DMS53 treated with DMSO at 0.1 percent for 48 hours (cell line): Measurements from ENCODE around the gene NEB.
"Not testable (repeated sequence)": the region's sequence is repeated elsewhere in the genome, so short reads cannot be mapped to it uniquely, and the experiment has no call there.

Experiments used
- DNase-seq: peaks from one replicate; lab custom pipeline; 2025; ENCODE audit not compliant: unreplicated experiment; lab: John Stamatoyannopoulos, UW

NEB gene

GRCh38 chr2:151655663-151656398 lies 78.4 kb downstream of the NEB start:
- no peak for DNase-seq

- DNase-seq: no peak
Observed at GRCh38 chr2:151654891-151655290, 79.4 kb downstream of the NEB start.

GRCh38 chr2:151654085-151654484 lies 80.2 kb downstream of the NEB start:
- no peak for DNase-seq

GRCh38 chr2:151651274-151651673 lies 83.0 kb downstream of the NEB start:
- no peak for DNase-seq

GRCh38 chr2:151650456-151650855 lies 83.8 kb downstream of the NEB start:
- no peak for DNase-seq

GRCh38 chr2:151649966-151650365 lies 84.3 kb downstream of the NEB start:
- no peak for DNase-seq

GRCh38 chr2:151649400-151649799 lies 84.9 kb downstream of the NEB start:
- DNase-seq: no peak

GRCh38 chr2:151646512-151646911 lies 87.8 kb downstream of the NEB start:
- DNase-seq: not testable (repeated sequence)

GRCh38 chr2:151644580-151644979 lies 89.7 kb downstream of the NEB start:
- no peak for DNase-seq

- DNase-seq: not testable (repeated sequence)
Observed at GRCh38 chr2:151641895-151642294, 92.4 kb downstream of the NEB start.

GRCh38 chr2:151640087-151640486 lies 94.2 kb downstream of the NEB start:
- no peak for DNase-seq

- no peak for DNase-seq
Observed at GRCh38 chr2:151638990-151639389, 95.3 kb downstream of the NEB start.

- DNase-seq: no peak
Observed at GRCh38 chr2:151638191-151638933, 95.9 kb downstream of the NEB start.

- no peak for DNase-seq
Observed at GRCh38 chr2:151637271-151637781, 97.0 kb downstream of the NEB start.

GRCh38 chr2:151634736-151635467 lies 99.4 kb downstream of the NEB start:
- DNase-seq: no peak

GRCh38 chr2:151632993-151633565 lies 101.2 kb downstream of the NEB start:
- DNase-seq: no peak

- DNase-seq: no peak
Observed at GRCh38 chr2:151630372-151630771, 103.9 kb downstream of the NEB start.

GRCh38 chr2:151627353-151627752 lies 106.9 kb downstream of the NEB start:
- no peak for DNase-seq

GRCh38 chr2:151624271-151624670 lies 110.0 kb downstream of the NEB start:
- DNase-seq: no peak

GRCh38 chr2:151623631-151624030 lies 110.6 kb downstream of the NEB start:
- DNase-seq: no peak

GRCh38 chr2:151620761-151621160 lies 113.5 kb downstream of the NEB start:
- no peak for DNase-seq
